Measurements from ENCODE around the gene PEX10. TPM values are rescaled to one million over a fixed set of nuclear protein-coding genes. Genes with fewer than 3 reads are reported as not detected.

The PEX10 gene
- total RNA-seq, 2 donors from 2014 or later, result 35.6 TPM

GRCh38 chr1:2415337-2415736, 3.0 kb upstream of the PEX10 start:
- no peaks in the 10 kb centered on the region for H3K27me3 ChIP-seq (ENCODE audit: control insufficient read depth, insufficient read depth, low read length, poor library complexity, severe bottlenecking)
- no peak for DNase-seq
- no peak overlapping the region for H3K4me3 ChIP-seq (ENCODE audit: low read length)
- H3K27ac Mint-ChIP-seq, result no peak overlapping the region
- H3K27me3 Mint-ChIP-seq (ENCODE audit: insufficient read depth), result peaks cover 20% of the 10 kb centered on the region
- 83 to 86% methylated on average over 11 of the region's 11 CpGs for WGBS, 2 experiments (ENCODE audit: insufficient coverage in 1 of 2, insufficient read length in 1 of 2)
- H3K4me1 Mint-ChIP-seq, result peaks cover 10% of the 10 kb centered on the region
- no peak overlapping the region for H3K4me3 Mint-ChIP-seq
- H3K4me1 ChIP-seq (ENCODE audit: control insufficient read depth, insufficient read depth, low read length), result peaks cover 5% of the 10 kb centered on the region
- H3K9me3 Mint-ChIP-seq, result no peaks in the 10 kb centered on the region
- H3K27ac ChIP-seq (ENCODE audit: low read depth, low read length), result no peak overlapping the region
- H3K36me3 Mint-ChIP-seq (ENCODE audit: low read depth), result no peaks in the 10 kb centered on the region
- TF ChIP-seq, protein P1, sequence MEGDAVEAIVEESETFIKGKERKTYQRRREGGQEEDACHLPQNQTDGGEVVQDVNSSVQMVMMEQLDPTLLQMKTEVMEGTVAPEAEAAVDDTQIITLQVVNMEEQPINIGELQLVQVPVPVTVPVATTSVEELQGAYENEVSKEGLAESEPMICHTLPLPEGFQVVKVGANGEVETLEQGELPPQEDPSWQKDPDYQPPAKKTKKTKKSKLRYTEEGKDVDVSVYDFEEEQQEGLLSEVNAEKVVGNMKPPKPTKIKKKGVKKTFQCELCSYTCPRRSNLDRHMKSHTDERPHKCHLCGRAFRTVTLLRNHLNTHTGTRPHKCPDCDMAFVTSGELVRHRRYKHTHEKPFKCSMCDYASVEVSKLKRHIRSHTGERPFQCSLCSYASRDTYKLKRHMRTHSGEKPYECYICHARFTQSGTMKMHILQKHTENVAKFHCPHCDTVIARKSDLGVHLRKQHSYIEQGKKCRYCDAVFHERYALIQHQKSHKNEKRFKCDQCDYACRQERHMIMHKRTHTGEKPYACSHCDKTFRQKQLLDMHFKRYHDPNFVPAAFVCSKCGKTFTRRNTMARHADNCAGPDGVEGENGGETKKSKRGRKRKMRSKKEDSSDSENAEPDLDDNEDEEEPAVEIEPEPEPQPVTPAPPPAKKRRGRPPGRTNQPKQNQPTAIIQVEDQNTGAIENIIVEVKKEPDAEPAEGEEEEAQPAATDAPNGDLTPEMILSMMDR (conservative IDR thresholded peaks at IDR 0.05), result no peak
- H3K36me3 ChIP-seq (ENCODE audit: control insufficient read depth, insufficient read depth, low read length), result no peaks in the 10 kb centered on the region
- no peak overlapping the region for H3K9ac ChIP-seq (ENCODE audit: extremely low read depth, low read length, poor library complexity, severe bottlenecking)
- H3K9me3 ChIP-seq (ENCODE audit: control insufficient read depth, low read length), result no peaks in the 10 kb centered on the region

DNA sequence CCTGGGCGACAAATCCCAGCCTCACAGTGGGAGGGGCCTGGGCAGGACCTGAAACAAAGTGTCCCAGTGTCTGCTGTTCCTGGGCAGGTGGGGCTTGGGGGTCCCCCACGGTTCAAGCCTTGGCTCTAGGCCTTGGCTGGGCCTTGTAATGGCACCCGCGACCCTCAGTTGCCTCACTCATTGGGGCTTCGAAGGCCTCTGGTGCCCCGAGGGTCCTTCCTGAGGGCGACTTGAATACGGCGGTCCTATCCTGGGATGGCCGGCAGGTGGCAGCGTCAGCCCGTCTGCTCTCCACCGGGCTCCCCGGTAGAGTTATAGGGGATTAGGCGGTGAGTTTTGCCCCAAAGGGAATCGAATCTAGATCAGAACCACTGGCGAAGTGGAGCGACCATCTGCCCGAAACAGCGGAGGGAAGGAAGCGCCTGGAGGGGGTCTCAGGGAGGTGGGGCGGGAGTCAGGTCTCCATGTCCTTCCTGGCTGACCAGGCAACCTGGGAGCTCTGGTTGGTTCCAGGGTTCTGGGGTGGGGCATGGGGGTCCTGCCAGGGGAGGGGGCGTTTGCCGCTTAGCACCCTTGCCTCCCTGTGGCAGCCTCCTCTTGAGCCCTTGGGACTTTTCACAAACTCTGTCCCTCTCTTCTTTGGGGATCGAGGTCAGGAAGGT, 2.1 kb upstream of the PEX10 start:
- Histone ChIP-seq H3K4me3 (ENCODE audit: low read length) (peak overlapping the region; percentile 53), H3K9me3 (ENCODE audit: control insufficient read depth, low read length) (no peaks in the 10 kb centered on the region), H3K4me1 (ENCODE audit: control insufficient read depth, insufficient read depth, low read length) (peaks cover 5% of the 10 kb centered on the region), H3K9ac (ENCODE audit: extremely low read depth, low read length, poor library complexity, severe bottlenecking) (no peak overlapping the region), H3K36me3 (ENCODE audit: control insufficient read depth, insufficient read depth, low read length) (peaks cover 3% of the 10 kb centered on the region), H3K27ac (ENCODE audit: low read depth, low read length) (no peak overlapping the region), H3K27me3 (ENCODE audit: control insufficient read depth, insufficient read depth, low read length, poor library complexity, severe bottlenecking) (no peaks in the 10 kb centered on the region)
- WGBS, 2 experiments (ENCODE audit: insufficient coverage in 1 of 2, insufficient read length in 1 of 2), result 10 to 12% methylated on average over 12 to 25 of the region's 25 CpGs
- no peaks in the 10 kb centered on the region for H3K9me3 Mint-ChIP-seq
- H3K4me1 Mint-ChIP-seq, result peaks cover 11% of the 10 kb centered on the region
- peaks cover 15% of the 10 kb centered on the region for H3K27me3 Mint-ChIP-seq (ENCODE audit: insufficient read depth)
- peak overlapping the region; percentile 77 for H3K4me3 Mint-ChIP-seq
- H3K27ac Mint-ChIP-seq, result peak overlapping the region; percentile 85
- peaks cover 3% of the 10 kb centered on the region for H3K36me3 Mint-ChIP-seq (ENCODE audit: low read depth)
- peak; percentile 91 for DNase-seq
- TF ChIP-seq, protein P1 (conservative IDR thresholded peaks at IDR 0.05), result peak; percentile 96

GRCh38 chr1:2413495-2414296, 1.3 kb upstream of the PEX10 start:
- Mint-ChIP-seq H3K27me3 (ENCODE audit: insufficient read depth) (peaks cover 8% of the 10 kb centered on the region), H3K4me1 (peaks cover 11% of the 10 kb centered on the region), H3K27ac (peak overlapping the region; percentile 85), H3K4me3 (peak overlapping the region; percentile 77), H3K36me3 (ENCODE audit: low read depth) (peaks cover 10% of the 10 kb centered on the region), H3K9me3 (no peaks in the 10 kb centered on the region)
- TF ChIP-seq, protein P1 (conservative IDR thresholded peaks at IDR 0.05), result no peak
- no peaks in the 10 kb centered on the region for H3K27me3 ChIP-seq (ENCODE audit: control insufficient read depth, insufficient read depth, low read length, poor library complexity, severe bottlenecking)
- peak; percentile 72 for DNase-seq
- peaks cover 3% of the 10 kb centered on the region for H3K36me3 ChIP-seq (ENCODE audit: control insufficient read depth, insufficient read depth, low read length)
- H3K27ac ChIP-seq (ENCODE audit: low read depth, low read length), result no peak overlapping the region
- H3K9ac ChIP-seq (ENCODE audit: extremely low read depth, low read length, poor library complexity, severe bottlenecking), result no peak overlapping the region
- H3K4me3 ChIP-seq (ENCODE audit: low read length), result peak overlapping the region; percentile 78
- peaks cover 5% of the 10 kb centered on the region for H3K4me1 ChIP-seq (ENCODE audit: control insufficient read depth, insufficient read depth, low read length)
- WGBS, 2 experiments (ENCODE audit: insufficient coverage in 1 of 2, insufficient read length in 1 of 2), result 53 to 71% methylated on average over 26 to 28 of the region's 28 CpGs
- no peaks in the 10 kb centered on the region for H3K9me3 ChIP-seq (ENCODE audit: control insufficient read depth, low read length)
